WTC11 (cell line): Measurements from ENCODE around the gene NDUFV3. TPM values are rescaled to one million over a fixed set of nuclear protein-coding genes. Genes with fewer than 3 reads are reported as not detected.
"Not testable (repeated sequence)": the region's sequence is repeated elsewhere in the genome, so short reads cannot be mapped to it uniquely, and the experiment has no call there.

ENCODE experiments used
- ATAC-seq: fragments of 200-7000 bp; cut with Tn5 transposase; 2 replicates; pipeline ENCODE4 v1.10.0; 2021; ENCODE audit warnings: mild to moderate bottlenecking, moderate library complexity
- CTCF ChIA-PET: fragments of 300-600 bp; sonication (Branson Sonifier 250); formaldehyde crosslinking; loops from one replicate; lab custom pipeline; 2021; ENCODE audit warnings: antibody characterized with exemption; lab: Charles Lee
- POLR2A ChIA-PET: fragments of 350-600 bp; sonication (Branson Sonifier 250); formaldehyde crosslinking; loops from one replicate; lab custom pipeline; 2021; ENCODE audit warnings: antibody characterized with exemption; lab: Charles Lee
- DNase-seq: peaks from one replicate; pipeline ENCODE4 v3.0.0; 2021; ENCODE audit warnings: low spot score
- H3K27ac Mint-ChIP-seq: 2 replicates; pipeline ENCODE4 v1.8.0; 2021; ENCODE audit warnings: mixed read lengths
- H3K27me3 Mint-ChIP-seq: 2 replicates; pipeline ENCODE4 v1.8.0; 2021; ENCODE audit warnings: low read depth, mild to moderate bottlenecking, moderate library complexity, mixed read lengths
- H3K36me3 Mint-ChIP-seq: 2 replicates; pipeline ENCODE4 v1.8.0; 2021; ENCODE audit warnings: mixed read lengths
- H3K4me1 Mint-ChIP-seq: 2 replicates; pipeline ENCODE4 v1.8.0; 2022; ENCODE audit warnings: mixed read lengths
- H3K4me3 Mint-ChIP-seq: 2 replicates; pipeline ENCODE4 v1.8.0; 2021; ENCODE audit warnings: mild to moderate bottlenecking, moderate library complexity, mixed read lengths
- H3K9me3 Mint-ChIP-seq: 2 replicates; pipeline ENCODE4 v1.8.0; 2021; ENCODE audit warnings: mixed read lengths
- AR ChIP-seq: fragments of 250-450 bp; sonication (Bioruptor Pico); IDR thresholded peaks from 2 replicates; pipeline ENCODE4 v1.9.0; 2021; ENCODE audit warnings: mild to moderate bottlenecking
- ATF3 ChIP-seq: sonication (generic); formaldehyde crosslinking; conservative IDR thresholded peaks from 2 replicates; pipeline ENCODE4 v1.8.1; 2022; ENCODE audit warnings: mild to moderate bottlenecking, missing genetic modification reagents
- ATF6 ChIP-seq: sonication (generic); formaldehyde crosslinking; IDR thresholded peaks from 2 replicates; pipeline ENCODE4 v1.8.1; 2023; ENCODE audit warnings: mild to moderate bottlenecking, missing genetic modification reagents
- E2F5 ChIP-seq: sonication (generic); formaldehyde crosslinking; IDR thresholded peaks from 2 replicates; pipeline ENCODE4 v1.8.1; 2022; ENCODE audit warnings: mild to moderate bottlenecking, moderate library complexity, missing genetic modification reagents
- ESRRA ChIP-seq: sonication (generic); formaldehyde crosslinking; IDR thresholded peaks from 2 replicates; pipeline ENCODE4 v1.8.1; 2022; ENCODE audit warnings: mild to moderate bottlenecking, missing genetic modification reagents, borderline replicate concordance
- GABPB1 ChIP-seq: sonication (generic); formaldehyde crosslinking; IDR thresholded peaks from 2 replicates; pipeline ENCODE4 v1.8.1; 2023; ENCODE audit warnings: mild to moderate bottlenecking, missing genetic modification reagents
- KAT7 ChIP-seq: sonication (generic); formaldehyde crosslinking; IDR thresholded peaks from 2 replicates; pipeline ENCODE4 v1.8.1; 2023; ENCODE audit warnings: missing genetic modification reagents, mild to moderate bottlenecking, borderline replicate concordance
- MLX ChIP-seq: sonication (generic); formaldehyde crosslinking; IDR thresholded peaks from 2 replicates; pipeline ENCODE4 v1.8.1; 2023; ENCODE audit warnings: mild to moderate bottlenecking, missing genetic modification reagents, moderate library complexity
- MXD4 ChIP-seq: fragments of 250-450 bp; sonication (Bioruptor Pico); IDR thresholded peaks from 2 replicates; pipeline ENCODE4 v1.8.0; 2021; ENCODE audit warnings: mild to moderate bottlenecking, moderate library complexity, borderline replicate concordance
- PRRX2 ChIP-seq: fragments of 250-450 bp; sonication (Bioruptor Pico); IDR thresholded peaks from 2 replicates; pipeline ENCODE4 v1.8.0; 2021; ENCODE audit warnings: mild to moderate bottlenecking
- RORB ChIP-seq: fragments of 250-450 bp; sonication (Bioruptor Pico); IDR thresholded peaks from 2 replicates; pipeline ENCODE4 v1.9.0; 2021; ENCODE audit warnings: mild to moderate bottlenecking
- SOX15 ChIP-seq: fragments of 250-450 bp; sonication (Bioruptor Pico); IDR thresholded peaks from 2 replicates; pipeline ENCODE4 v1.9.0; 2021; ENCODE audit warnings: mild to moderate bottlenecking
- ZNF138 ChIP-seq: sonication (generic); formaldehyde crosslinking; conservative IDR thresholded peaks from 2 replicates; pipeline ENCODE4 v1.8.1; 2022; ENCODE audit warnings: mild to moderate bottlenecking, moderate library complexity, missing genetic modification reagents
- ZNF532 ChIP-seq: fragments of 250-450 bp; sonication (Bioruptor Pico); IDR thresholded peaks from 2 replicates; pipeline ENCODE4 v1.9.0; 2021; ENCODE audit warnings: mild to moderate bottlenecking, borderline replicate concordance
- total RNA-seq: library from RNA; stranded (reverse); gene quantifications from 3 replicates; pipeline ENCODE4 v1.2.3, GENCODE V29; 2021
- TF ChIP-seq, protein P1 (sequence below): sonication (generic); formaldehyde crosslinking; IDR thresholded peaks from 2 replicates; pipeline ENCODE4 v1.8.0; 2023; ENCODE audit warnings: mild to moderate bottlenecking, missing genetic modification reagents
- TF ChIP-seq, protein P2 (sequence below): sonication (generic); formaldehyde crosslinking; IDR thresholded peaks from 2 replicates; pipeline ENCODE4 v1.8.1; 2023; ENCODE audit warnings: mild to moderate bottlenecking, missing genetic modification reagents

The NDUFV3 gene
- total RNA-seq, 1 experiment from 2014 or later: 28.5 TPM

DNA sequence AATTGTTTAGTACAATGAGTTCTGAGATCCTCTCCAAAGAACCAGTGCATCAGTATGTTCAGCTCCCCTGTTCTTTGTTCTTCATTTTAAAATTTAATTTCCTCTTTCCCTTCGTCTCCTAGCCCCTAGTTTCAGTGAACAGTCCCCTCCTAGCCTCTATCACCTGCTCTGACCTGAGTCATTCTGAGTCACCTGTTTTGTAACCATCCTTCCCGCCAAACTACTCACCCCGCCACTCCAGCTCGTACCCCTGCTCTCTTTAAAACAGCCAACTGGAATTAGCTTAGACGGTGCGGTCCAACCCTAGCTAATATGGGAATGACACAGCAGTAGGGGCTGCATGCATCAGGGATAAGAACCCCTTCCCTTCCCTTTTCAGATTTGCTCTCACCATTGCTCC, 49.1 kb downstream of the NDUFV3 start:
- POLR2A ChIA-PET: no interaction called here
- CTCF ChIA-PET: no interaction called here
- DNase-seq (no peak), ATAC-seq (no peak)
- peaks cover 30% of the 10 kb centered on the region for H3K4me1 Mint-ChIP-seq
- H3K36me3 Mint-ChIP-seq: peaks cover 21% of the 10 kb centered on the region
- no peaks in the 10 kb centered on the region for H3K27me3 Mint-ChIP-seq
- TF ChIP-seq ESRRA (no peak), ZNF138 (CRISPR knock-in tag) (no peak), SOX15 (no peak), ZNF532 (CRISPR knock-in tag) (no peak), MXD4 (CRISPR knock-in tag) (no peak), ATF3 (CRISPR knock-in tag) (no peak), RORB (no peak), PRRX2 (CRISPR knock-in tag) (no peak), ATF6 (CRISPR knock-in tag) (no peak), GABPB1 (CRISPR knock-in tag) (no peak), KAT7 (CRISPR knock-in tag) (no peak), AR (CRISPR knock-in tag) (no peak), E2F5 (no peak), MLX (CRISPR knock-in tag) (no peak)
- TF ChIP-seq, protein P1, sequence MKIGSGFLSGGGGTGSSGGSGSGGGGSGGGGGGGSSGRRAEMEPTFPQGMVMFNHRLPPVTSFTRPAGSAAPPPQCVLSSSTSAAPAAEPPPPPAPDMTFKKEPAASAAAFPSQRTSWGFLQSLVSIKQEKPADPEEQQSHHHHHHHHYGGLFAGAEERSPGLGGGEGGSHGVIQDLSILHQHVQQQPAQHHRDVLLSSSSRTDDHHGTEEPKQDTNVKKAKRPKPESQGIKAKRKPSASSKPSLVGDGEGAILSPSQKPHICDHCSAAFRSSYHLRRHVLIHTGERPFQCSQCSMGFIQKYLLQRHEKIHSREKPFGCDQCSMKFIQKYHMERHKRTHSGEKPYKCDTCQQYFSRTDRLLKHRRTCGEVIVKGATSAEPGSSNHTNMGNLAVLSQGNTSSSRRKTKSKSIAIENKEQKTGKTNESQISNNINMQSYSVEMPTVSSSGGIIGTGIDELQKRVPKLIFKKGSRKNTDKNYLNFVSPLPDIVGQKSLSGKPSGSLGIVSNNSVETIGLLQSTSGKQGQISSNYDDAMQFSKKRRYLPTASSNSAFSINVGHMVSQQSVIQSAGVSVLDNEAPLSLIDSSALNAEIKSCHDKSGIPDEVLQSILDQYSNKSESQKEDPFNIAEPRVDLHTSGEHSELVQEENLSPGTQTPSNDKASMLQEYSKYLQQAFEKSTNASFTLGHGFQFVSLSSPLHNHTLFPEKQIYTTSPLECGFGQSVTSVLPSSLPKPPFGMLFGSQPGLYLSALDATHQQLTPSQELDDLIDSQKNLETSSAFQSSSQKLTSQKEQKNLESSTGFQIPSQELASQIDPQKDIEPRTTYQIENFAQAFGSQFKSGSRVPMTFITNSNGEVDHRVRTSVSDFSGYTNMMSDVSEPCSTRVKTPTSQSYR (CRISPR knock-in tag): no peak
- TF ChIP-seq, protein P2, sequence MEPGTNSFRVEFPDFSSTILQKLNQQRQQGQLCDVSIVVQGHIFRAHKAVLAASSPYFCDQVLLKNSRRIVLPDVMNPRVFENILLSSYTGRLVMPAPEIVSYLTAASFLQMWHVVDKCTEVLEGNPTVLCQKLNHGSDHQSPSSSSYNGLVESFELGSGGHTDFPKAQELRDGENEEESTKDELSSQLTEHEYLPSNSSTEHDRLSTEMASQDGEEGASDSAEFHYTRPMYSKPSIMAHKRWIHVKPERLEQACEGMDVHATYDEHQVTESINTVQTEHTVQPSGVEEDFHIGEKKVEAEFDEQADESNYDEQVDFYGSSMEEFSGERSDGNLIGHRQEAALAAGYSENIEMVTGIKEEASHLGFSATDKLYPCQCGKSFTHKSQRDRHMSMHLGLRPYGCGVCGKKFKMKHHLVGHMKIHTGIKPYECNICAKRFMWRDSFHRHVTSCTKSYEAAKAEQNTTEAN: no peak
- H3K4me3 Mint-ChIP-seq: no peak overlapping the region
- H3K9me3 Mint-ChIP-seq: peaks cover 6% of the 10 kb centered on the region; the same call in 1 of the 2 replicates
- H3K27ac Mint-ChIP-seq: no peak overlapping the region

- H3K4me3 Mint-ChIP-seq: not testable (repeated sequence)
- POLR2A ChIA-PET: interaction anchor here (0.7 kb wide), 1 partner anchor 37 kb away, joined by 3 read pairs; no protein-coding TSS in a partner anchor
Observed at GRCh38 chr21:42949094-42949755, 56.1 kb downstream of the NDUFV3 start.

GRCh38 chr21:42951193-42951592, 58.1 kb downstream of the NDUFV3 start:
- POLR2A ChIA-PET, H3K27ac Mint-ChIP-seq, ATAC-seq: not testable (repeated sequence)

More at GRCh38 chr21:42949094-42949755, 56.1 kb downstream of the NDUFV3 start:
- H3K27ac Mint-ChIP-seq, H3K27me3 Mint-ChIP-seq, ATAC-seq, CTCF ChIA-PET, DNase-seq: not testable (repeated sequence)
- peaks cover 10% of the 10 kb centered on the region for H3K4me1 Mint-ChIP-seq
- H3K36me3 Mint-ChIP-seq: peaks cover 39% of the 10 kb centered on the region
- peaks cover 15% of the 10 kb centered on the region for H3K9me3 Mint-ChIP-seq

More at GRCh38 chr21:42951193-42951592, 58.1 kb downstream of the NDUFV3 start:
- H3K36me3 Mint-ChIP-seq: peaks cover 35% of the 10 kb centered on the region
- CTCF ChIA-PET, H3K27me3 Mint-ChIP-seq, DNase-seq, H3K4me3 Mint-ChIP-seq: not testable (repeated sequence)
- H3K9me3 Mint-ChIP-seq: peaks cover 15% of the 10 kb centered on the region
- H3K4me1 Mint-ChIP-seq: peaks cover 30% of the 10 kb centered on the region
